GM21447 (cell line): Measurements from ENCODE around the gene IMPDH1.

ENCODE experiments used
- ATAC-seq: cut with Tn5 transposase; IDR thresholded peaks from one replicate; pipeline ENCODE4 v1.9.1; 2021; ENCODE audit not compliant: unreplicated experiment

The IMPDH1 gene

GRCh38 chr7:128361411-128362379 lies 48.1 kb downstream of the IMPDH1 start, which contains the start of gene PRRT4:
Gene PRRT4 (minus strand): TSS chr7:128361690.
- no peak for ATAC-seq

- no peak for ATAC-seq
These were observed 49.5 kb downstream of the IMPDH1 start for GRCh38 chr7:128360359-128360678.

GRCh38 chr7:128359939-128360338 lies 49.8 kb downstream of the IMPDH1 start:
- ATAC-seq, result no peak

GRCh38 chr7:128359336-128359735 lies 50.4 kb downstream of the IMPDH1 start:
- no peak for ATAC-seq

GRCh38 chr7:128358233-128358632 lies 51.5 kb downstream of the IMPDH1 start:
- ATAC-seq, result no peak

- no peak for ATAC-seq
These were observed 52.6 kb downstream of the IMPDH1 start for GRCh38 chr7:128357217-128357613.

GRCh38 chr7:128356546-128357216 lies 53.1 kb downstream of the IMPDH1 start:
- no peak for ATAC-seq

- no peak for ATAC-seq
These were observed 56.2 kb downstream of the IMPDH1 start for GRCh38 chr7:128353610-128354009.

GRCh38 chr7:128353189-128353588 lies 56.6 kb downstream of the IMPDH1 start:
- no peak for ATAC-seq

GRCh38 chr7:128352636-128353035 lies 57.1 kb downstream of the IMPDH1 start:
- ATAC-seq, result no peak

- ATAC-seq, result no peak
These were observed 57.6 kb downstream of the IMPDH1 start for GRCh38 chr7:128352153-128352537.

GRCh38 chr7:128351296-128352152 lies 58.3 kb downstream of the IMPDH1 start:
- ATAC-seq, result no peak

- no peak for ATAC-seq
These were observed 59.0 kb downstream of the IMPDH1 start for GRCh38 chr7:128350708-128351295.

- no peak for ATAC-seq
These were observed 60.3 kb downstream of the IMPDH1 start for GRCh38 chr7:128349466-128349825.

GRCh38 chr7:128347647-128348097 lies 62.1 kb downstream of the IMPDH1 start:
- ATAC-seq, result no peak

GRCh38 chr7:128344431-128344774 lies 65.4 kb downstream of the IMPDH1 start:
- no peak for ATAC-seq

GRCh38 chr7:128343554-128344430 lies 66.0 kb downstream of the IMPDH1 start, which contains the start of gene RBM28:
Gene RBM28 (minus strand): TSS chr7:128343908. CDS start chr7:128343793, 115 bp downstream.
- peak; percentile 93 for ATAC-seq
